B cell (primary cell): ENCODE data around the gene STXBP1. TPM values are rescaled to one million over a fixed set of nuclear protein-coding genes. Genes with fewer than 3 reads are reported as not detected.

Experiments used
- ATAC-seq: fragments of 200-7000 bp; cut with Tn5 transposase; one replicate; pipeline ENCODE4 v1.10.0; 2021; ENCODE audit warnings: low read depth, mild to moderate bottlenecking, moderate number of reproducible peaks, moderate library complexity
- CTCF ChIA-PET: fragments of 350-600 bp; sonication (Branson Sonifier 250); formaldehyde crosslinking; loops from one replicate; lab custom pipeline; 2021; ENCODE audit warnings: antibody characterized with exemption, inconsistent platforms; lab: Charles Lee
- POLR2A ChIA-PET: fragments of 350-600 bp; sonication (Branson Sonifier 250); formaldehyde crosslinking; loops from one replicate; lab custom pipeline; 2021; ENCODE audit warnings: antibody characterized with exemption; lab: Charles Lee
- DNase-seq: peaks from one replicate; pipeline ENCODE4 v3.0.0; 2013
- H2AFZ ChIP-seq: 2 replicates; pipeline ENCODE4 v1.6.1; 2012; ENCODE audit warnings: mild to moderate bottlenecking, low read depth, low read length; ENCODE audit not compliant: insufficient read depth, poor library complexity, severe bottlenecking
- H3K27ac ChIP-seq, 2 donors: 1 replicate in 1 of 2; 2 replicates in 1 of 2; pipeline ENCODE4 v1.5.1; 2012 to 2013; ENCODE audit warnings: low read length in 2 of 2, mild to moderate bottlenecking in 2 of 2, moderate library complexity in 1 of 2
- H3K27me3 ChIP-seq, 4 experiments: fragments of 200-600 bp in 1 of 4; sonication (generic) in 1 of 4; replicated peaks in 1 of 4; 1 replicate in 2 of 4; 2 replicates in 2 of 4; pipeline versions ENCODE4 v1.6.1 to v1.7.0; 2013 to 2016; ENCODE audit warnings: low read length in 3 of 4, mild to moderate bottlenecking in 2 of 4, mixed read lengths in 1 of 4, moderate library complexity in 1 of 4; ENCODE audit not compliant: insufficient read depth in 4 of 4, control insufficient read depth in 3 of 4; ENCODE audit errors: control extremely low read depth in 1 of 4
- H3K36me3 ChIP-seq, 2 experiments: replicated peaks in 1 of 2; 1 replicate in 1 of 2; 2 replicates in 1 of 2; pipeline versions ENCODE4 v1.6.1 to v1.7.1; 2013; ENCODE audit warnings: low read length in 1 of 2; ENCODE audit not compliant: insufficient read depth in 2 of 2, control insufficient read depth in 1 of 2; ENCODE audit errors: control extremely low read depth in 1 of 2, extremely low read depth in 1 of 2
- H3K4me1 ChIP-seq, 2 donors: fragments of 200-600 bp in 1 of 2; sonication (generic) in 1 of 2; 1 replicate in 1 of 2; 2 replicates in 1 of 2; pipeline versions ENCODE4 v1.5.1 to v1.6.1; 2013 to 2017; ENCODE audit warnings: low read length in 2 of 2; ENCODE audit not compliant: control insufficient read depth in 2 of 2, insufficient read depth in 2 of 2
- H3K4me2 ChIP-seq: replicated peaks from 2 replicates; pipeline ENCODE3; 2012; ENCODE audit warnings: mild to moderate bottlenecking, low read depth, low read length; ENCODE audit not compliant: poor library complexity, severe bottlenecking
- H3K4me3 ChIP-seq, 5 experiments: fragments of 200-600 bp in 1 of 5; sonication (generic) in 1 of 5; 1 replicate in 3 of 5; 2 replicates in 2 of 5; pipeline versions ENCODE4 v1.5.1 to v1.7.0; 2011 to 2016; ENCODE audit warnings: low read length in 4 of 5, mild to moderate bottlenecking in 4 of 5, low read depth in 2 of 5, control low read depth in 1 of 5, moderate library complexity in 1 of 5; ENCODE audit not compliant: insufficient read depth in 1 of 5; ENCODE audit errors: control extremely low read depth in 1 of 5, extremely low read depth in 1 of 5
- H3K79me2 ChIP-seq: fragments of 200-600 bp; sonication (generic); one replicate; pipeline ENCODE4 v1.6.0; 2016; ENCODE audit warnings: low read length; ENCODE audit not compliant: control insufficient read depth, insufficient read depth
- H3K9ac ChIP-seq: fragments of 200-600 bp; sonication (generic); 2 replicates; pipeline ENCODE4 v1.6.1; 2017; ENCODE audit warnings: mild to moderate bottlenecking, low read length, moderate library complexity
- H3K9me3 ChIP-seq, 3 donors: one replicate each; pipeline versions ENCODE4 v1.6.1 to v1.7.1; 2013; ENCODE audit warnings: low read length in 2 of 3; ENCODE audit not compliant: control insufficient read depth in 2 of 3, insufficient read depth in 1 of 3; ENCODE audit errors: control extremely low read depth in 1 of 3
- H4K20me1 ChIP-seq: 2 replicates; pipeline ENCODE4 v1.6.0; 2012; ENCODE audit warnings: mild to moderate bottlenecking, low read length; ENCODE audit not compliant: insufficient read depth, control insufficient read depth, poor library complexity, severe bottlenecking
- H3K27ac Mint-ChIP-seq: one replicate; pipeline ENCODE4 v1.8.0; 2021; ENCODE audit warnings: mixed read lengths
- H3K27me3 Mint-ChIP-seq: one replicate; pipeline ENCODE4 v1.8.0; 2021; ENCODE audit warnings: mixed read lengths
- H3K4me1 Mint-ChIP-seq: one replicate; pipeline ENCODE4 v1.8.0; 2021; ENCODE audit warnings: mixed read lengths
- H3K4me3 Mint-ChIP-seq: one replicate; pipeline ENCODE4 v1.8.0; 2021; ENCODE audit warnings: mixed read lengths
- H3K9me3 Mint-ChIP-seq: one replicate; pipeline ENCODE4 v1.8.0; 2022; ENCODE audit warnings: mixed read lengths; ENCODE audit not compliant: insufficient read depth
- CTCF ChIP-seq: fragments of 200-600 bp; IDR thresholded peaks from one replicate; pipeline ENCODE4 v1.8.0; 2022; ENCODE audit warnings: antibody characterized with exemption, mild to moderate bottlenecking
- EZH2 ChIP-seq: IDR thresholded peaks from 2 replicates; pipeline ENCODE4 v1.6.1; 2012; ENCODE audit warnings: borderline replicate concordance, low read depth, mild to moderate bottlenecking, moderate library complexity, low read length; ENCODE audit not compliant: insufficient read depth, poor library complexity, severe bottlenecking
- WGBS: methylation state at CpG from one replicate; pipeline ENCODE4 v1.1.5; 2013; ENCODE audit warnings: missing lambda C conversion rate; ENCODE audit not compliant: insufficient coverage; 5-methylcytosine and 5-hydroxymethylcytosine counted together
- intact Hi-C: fragments of 100-400 bp; cut with micrococcal nuclease; formaldehyde crosslinking; loops from one replicate; pipeline ENCODE4 v1.10.0; 2022
- polyA plus RNA-seq: library from polyadenylated mRNA; depleted of rRNA; stranded (reverse); fragments of >200 nt; gene quantifications from 2 replicates; pipeline ENCODE4 v1.2.3, GENCODE V29; 2012
- total RNA-seq, 2 donors: library from RNA; stranded (reverse); fragments of 120-200 nt in 1 of 2; gene quantifications; 1 replicate in 1 of 2; 2 replicates in 1 of 2; pipeline versions ENCODE4 v1.2.3 to v1.2.4, GENCODE V29; 2013 to 2022

The STXBP1 gene
- total and polyA plus RNA-seq, 2 donors (not counting 1 experiment from before 2014, with no cell fraction given) = 0.62 TPM; not detected in 1

- TF ChIP-seq EZH2 (no peak), CTCF (no peak)
- Histone ChIP-seq H2AFZ (no peak overlapping the region), H3K4me1 (peaks cover 6% of the 10 kb centered on the region in 2 donors), H3K9ac (no peak overlapping the region), H3K27ac (no peak overlapping the region), H3K4me3 (no peak overlapping the region), H3K9me3 (no peaks in the 10 kb centered on the region), H4K20me1 (no peaks in the 10 kb centered on the region), H3K27me3 (no peaks in the 10 kb centered on the region), H3K36me3 (no peaks in the 10 kb centered on the region), H3K79me2 (peaks cover 3% of the 10 kb centered on the region), H3K4me2 (no peak overlapping the region)
- Mint-ChIP-seq H3K27me3 (no peaks in the 10 kb centered on the region), H3K27ac (no peak overlapping the region), H3K9me3 (no peaks in the 10 kb centered on the region), H3K4me1 (peaks cover 14% of the 10 kb centered on the region), H3K4me3 (no peak overlapping the region)
- no peak for DNase-seq
- CTCF ChIA-PET = no interaction called here
- no peak for ATAC-seq
- POLR2A ChIA-PET = no interaction called here
- WGBS = 78% methylated on average over 12 of the region's 12 CpGs
- intact Hi-C loops = no loop called here
These were observed 108.2 kb downstream of the STXBP1 start for GRCh38 chr9:127720031-127720864.

GRCh38 chr9:127720865-127721227, 108.8 kb downstream of the STXBP1 start:
- Mint-ChIP-seq H3K27me3 (no peaks in the 10 kb centered on the region), H3K4me3 (no peak overlapping the region), H3K9me3 (no peaks in the 10 kb centered on the region), H3K4me1 (peaks cover 10% of the 10 kb centered on the region), H3K27ac (no peak overlapping the region)
- Histone ChIP-seq H3K36me3 (no peaks in the 10 kb centered on the region), H3K9me3 (no peaks in the 10 kb centered on the region), H3K27ac (no peak overlapping the region), H2AFZ (no peak overlapping the region), H3K9ac (no peak overlapping the region), H3K79me2 (peaks cover 3% of the 10 kb centered on the region), H3K27me3 (no peaks in the 10 kb centered on the region), H3K4me1 (peaks cover 6% of the 10 kb centered on the region in 2 donors), H3K4me2 (no peak overlapping the region), H4K20me1 (no peaks in the 10 kb centered on the region), H3K4me3 (no peak overlapping the region)
- intact Hi-C loops = no loop called here
- ChIA-PET CTCF (no interaction called here), POLR2A (no interaction called here)
- no peak for TF ChIP-seq EZH2
- TF ChIP-seq CTCF = no peak
- ATAC-seq (no peak), DNase-seq (no peak)
